IPS-NIHi7 (cell line): ENCODE measurements around the gene IPCEF1.

Experiments used
- DNase-seq: peaks from one replicate; pipeline ENCODE4 v3.0.0; 2012; ENCODE audit warnings: mixed read lengths; ENCODE audit errors: extremely low spot score

Gene IPCEF1

GRCh38 chr6:154164397-154164796, 192.2 kb downstream of the IPCEF1 start:
- no peak for DNase-seq

- DNase-seq, result no peak
Measured at GRCh38 chr6:154161689-154162088, 194.9 kb downstream of the IPCEF1 start.

GRCh38 chr6:154159126-154159525, 197.5 kb downstream of the IPCEF1 start:
- no peak for DNase-seq

- DNase-seq, result no peak
Measured at GRCh38 chr6:154157706-154158105, 198.9 kb downstream of the IPCEF1 start.

GRCh38 chr6:154157082-154157481, 199.5 kb downstream of the IPCEF1 start:
- DNase-seq, result no peak

- peak; percentile 65 for DNase-seq
Measured at GRCh38 chr6:154156135-154156896, 200.3 kb downstream of the IPCEF1 start.

- peak; percentile 22 for DNase-seq
Measured at GRCh38 chr6:154154389-154154967, 202.1 kb downstream of the IPCEF1 start.

- DNase-seq, result no peak
Measured at GRCh38 chr6:154143753-154144152, 212.8 kb downstream of the IPCEF1 start.

- no peak for DNase-seq
Measured at GRCh38 chr6:154140743-154141142, 215.9 kb downstream of the IPCEF1 start.

GRCh38 chr6:154139892-154140291, 216.7 kb downstream of the IPCEF1 start:
- DNase-seq, result no peak

GRCh38 chr6:154138793-154139192, 217.8 kb downstream of the IPCEF1 start:
- DNase-seq, result no peak

GRCh38 chr6:154134471-154135147, 222.0 kb downstream of the IPCEF1 start:
- no peak for DNase-seq

- peak; percentile 30 for DNase-seq
Measured at GRCh38 chr6:154127657-154128056, 228.9 kb downstream of the IPCEF1 start.

GRCh38 chr6:154125421-154125820, 231.2 kb downstream of the IPCEF1 start:
- DNase-seq, result no peak

GRCh38 chr6:154123155-154123956, 233.2 kb downstream of the IPCEF1 start:
- DNase-seq, result no peak

GRCh38 chr6:154122195-154122925, 234.2 kb downstream of the IPCEF1 start:
- DNase-seq, result no peak

GRCh38 chr6:154117485-154117884, 239.1 kb downstream of the IPCEF1 start:
- DNase-seq, result no peak

- DNase-seq, result no peak
Measured at GRCh38 chr6:154113392-154113791, 243.2 kb downstream of the IPCEF1 start.

- DNase-seq, result no peak
Measured at GRCh38 chr6:154112181-154112809, 244.3 kb downstream of the IPCEF1 start.

GRCh38 chr6:154111025-154111424, 245.6 kb downstream of the IPCEF1 start:
- DNase-seq, result no peak

- no peak for DNase-seq
Measured at GRCh38 chr6:154106251-154106650, 250.4 kb downstream of the IPCEF1 start.
